HCT116 (cell line): Measurements from ENCODE around the gene SLC2A13. TPM values are rescaled to one million over a fixed set of nuclear protein-coding genes. Genes with fewer than 3 reads are reported as not detected.

ENCODE experiments used
- ATAC-seq: fragments of 200-7000 bp; cut with Tn5 transposase; 2 replicates; pipeline ENCODE4 v1.9.1; 2020; ENCODE audit warnings: mild to moderate bottlenecking, moderate library complexity
- BruUV-seq: library from RNA; stranded (reverse); fragments of 400-500 nt; replicated peaks from 2 replicates; lab custom pipeline; 2021; lab: Mats Ljungman, UMichigan
- CTCF ChIA-PET: fragments of 300-600 bp; sonication (Branson Sonifier 250); formaldehyde crosslinking; loops from one replicate; lab custom pipeline; 2021; ENCODE audit warnings: antibody characterized with exemption; lab: Charles Lee
- POLR2A ChIA-PET: fragments of 300-600, 350-600 bp; sonication (Branson Sonifier 250); formaldehyde crosslinking; loops from one replicate; lab custom pipeline; 2021; ENCODE audit warnings: antibody characterized with exemption; lab: Charles Lee
- RAD21 ChIA-PET, 2 experiments: fragments of 300-600 bp; sonication (Branson Sonifier 250); formaldehyde crosslinking; loops; one replicate each; lab custom pipeline; 2023; ENCODE audit warnings: low total read pairs in 2 of 2; ENCODE audit not compliant: uncharacterized antibody in 2 of 2, unreplicated experiment in 2 of 2, low non-redundant PET in 1 of 2; lab: Charles Lee
- DNase-seq: peaks from one replicate; pipeline ENCODE4 v3.0.0-alpha.2; 2010; ENCODE audit warnings: low read depth, low spot score
- H2AFZ ChIP-seq: fragments of 200-600 bp; shearing (Covaris generic), sonication (generic); 2 replicates; pipeline ENCODE4 v1.6.1; 2017; ENCODE audit warnings: low read depth, mixed run types, mixed read lengths, antibody characterized with exemption, low read length; ENCODE audit not compliant: poor library complexity, severe bottlenecking
- H3K27ac ChIP-seq: 2 replicates; pipeline ENCODE4 v1.5.1; 2012; ENCODE audit warnings: low read depth, low read length
- H3K27me3 ChIP-seq: fragments of 200-600 bp; sonication (generic); 2 replicates; pipeline ENCODE4 v1.6.1; 2016; ENCODE audit warnings: mixed run types, low read length, mixed read lengths; ENCODE audit not compliant: insufficient read depth
- H3K36me3 ChIP-seq, 2 experiments: fragments of 200-500 bp in 1 of 2; fragments of 200-600 bp in 1 of 2; sonication (Bioruptor generic) in 1 of 2; sonication (generic) in 1 of 2; 2 replicates each; pipeline versions ENCODE4 v1.5.1 to v1.6.1; 2014 to 2016; ENCODE audit warnings: low read length in 2 of 2, inconsistent platforms in 1 of 2, mixed read lengths in 1 of 2, mixed run types in 1 of 2; ENCODE audit not compliant: insufficient read depth in 2 of 2, control insufficient read depth in 1 of 2
- H3K4me1 ChIP-seq, 2 experiments: fragments of 200-600 bp in 1 of 2; sonication (generic) in 1 of 2; 2 replicates each; pipeline versions ENCODE4 v1.5.1 to v1.6.1; 2012 to 2017; ENCODE audit warnings: low read length in 2 of 2, inconsistent platforms in 1 of 2, mild to moderate bottlenecking in 1 of 2, mixed read lengths in 1 of 2, mixed run types in 1 of 2, moderate library complexity in 1 of 2; ENCODE audit not compliant: insufficient read depth in 2 of 2, control insufficient read depth in 1 of 2
- H3K4me2 ChIP-seq: fragments of 200-600 bp; sonication (generic); 2 replicates; pipeline ENCODE4 v1.6.1; 2017; ENCODE audit warnings: mixed run types, low read length, mixed read lengths
- H3K4me3 ChIP-seq, 2 experiments: fragments of 200-600 bp in 1 of 2; sonication (generic) in 1 of 2; replicated peaks in 1 of 2; 2 replicates each; pipeline ENCODE4 v1.5.1; 2011 to 2016; ENCODE audit warnings: low read length in 2 of 2, control low read depth in 1 of 2, low read depth in 1 of 2, mild to moderate bottlenecking in 1 of 2, mixed read lengths in 1 of 2, mixed run types in 1 of 2
- H3K79me2 ChIP-seq: fragments of 200-600 bp; sonication (generic); 2 replicates; pipeline ENCODE4 v1.6.1; 2017; ENCODE audit warnings: mild to moderate bottlenecking, mixed run types, low read length, moderate library complexity, mixed read lengths; ENCODE audit not compliant: insufficient read depth
- H3K9ac ChIP-seq: fragments of 200-600 bp; sonication (generic); 2 replicates; pipeline ENCODE4 v1.6.1; 2016; ENCODE audit warnings: low read length, mixed read lengths
- H3K9me2 ChIP-seq: fragments of 200-600 bp; sonication (generic), shearing (Covaris generic); 2 replicates; pipeline ENCODE4 v1.6.1; 2017; ENCODE audit warnings: mixed run types, mild to moderate bottlenecking, moderate library complexity; ENCODE audit not compliant: insufficient read depth
- H3K9me3 ChIP-seq, 2 experiments: fragments of 200-500 bp in 1 of 2; fragments of 200-600 bp in 1 of 2; sonication (Bioruptor generic) in 1 of 2; sonication (generic) in 1 of 2; 2 replicates each; pipeline ENCODE4 v1.6.1; 2014 to 2017; ENCODE audit warnings: low read length in 2 of 2, mixed read lengths in 2 of 2, inconsistent platforms in 1 of 2, low read depth in 1 of 2, mild to moderate bottlenecking in 1 of 2, mixed run types in 1 of 2, moderate library complexity in 1 of 2; ENCODE audit not compliant: control insufficient read depth in 1 of 2, insufficient read depth in 1 of 2
- H4K20me1 ChIP-seq: fragments of 200-600 bp; sonication (generic), shearing (Covaris generic); 2 replicates; pipeline ENCODE4 v1.6.1; 2017; ENCODE audit warnings: mixed run types, mild to moderate bottlenecking, moderate library complexity; ENCODE audit not compliant: insufficient read depth
- CEBPB ChIP-seq: IDR thresholded peaks from 2 replicates; pipeline ENCODE4 v1.6.1; 2012; ENCODE audit warnings: low read depth
- EGR1 ChIP-seq: IDR thresholded peaks from 2 replicates; pipeline ENCODE4 v1.6.1; 2012; ENCODE audit warnings: low read depth
- EZH2 ChIP-seq: fragments of 200-600 bp; sonication (generic); IDR thresholded peaks from 2 replicates; pipeline ENCODE4 v1.6.1; 2017; ENCODE audit warnings: antibody characterized with exemption, mixed run types
- EZH2phosphoT487 ChIP-seq: fragments of 200-600 bp; IDR thresholded peaks from 2 replicates; pipeline ENCODE4 v1.6.1; 2018; ENCODE audit warnings: antibody characterized with exemption, borderline replicate concordance
- FOSL1 ChIP-seq: IDR thresholded peaks from 2 replicates; pipeline ENCODE4 v1.6.1; 2012; ENCODE audit warnings: low read depth
- POLR2A ChIP-seq: IDR thresholded peaks from 2 replicates; pipeline ENCODE4 v1.7.0; 2011; ENCODE audit warnings: borderline replicate concordance; ENCODE audit not compliant: insufficient read depth, insufficient read length; ENCODE audit errors: extremely low read depth
- POLR2AphosphoS5 ChIP-seq: IDR thresholded peaks from 2 replicates; pipeline ENCODE4 v1.6.1; 2011; ENCODE audit warnings: mild to moderate bottlenecking, low read depth, low read length, moderate library complexity
- RAD21 ChIP-seq: IDR thresholded peaks from 2 replicates; pipeline ENCODE4 v1.6.1; 2012; ENCODE audit warnings: low read depth, mild to moderate bottlenecking
- SIN3A ChIP-seq: IDR thresholded peaks from 2 replicates; pipeline ENCODE4 v1.6.1; 2012; ENCODE audit warnings: low read depth
- SP1 ChIP-seq: IDR thresholded peaks from 2 replicates; pipeline ENCODE4 v1.6.1; 2012; ENCODE audit warnings: low read depth
- SRF ChIP-seq: IDR thresholded peaks from 2 replicates; pipeline ENCODE4 v1.6.1; 2012; ENCODE audit warnings: low read depth
- YY1 ChIP-seq: IDR thresholded peaks from 2 replicates; pipeline ENCODE4 v1.6.1; 2011; ENCODE audit warnings: low read length, low read depth, moderate library complexity, mild to moderate bottlenecking; ENCODE audit not compliant: insufficient replicate concordance; ENCODE audit errors: extremely low read depth
- ZFX ChIP-seq: fragments of 450-650 bp; IDR thresholded peaks from 2 replicates; pipeline ENCODE4 v1.6.1; 2017
- ZNF274 ChIP-seq: fragments of 200-500 bp; sonication (Bioruptor generic); IDR thresholded peaks from 2 replicates; pipeline ENCODE4 v1.6.1; 2014; ENCODE audit warnings: mild to moderate bottlenecking, low read depth, low read length, inconsistent platforms
- intact Hi-C: fragments of 100-400 bp; cut with micrococcal nuclease; formaldehyde crosslinking; loops from 2 replicates; pipeline ENCODE4 v1.10.0; 2022
- total RNA-seq: library from RNA; stranded (reverse); gene quantifications from one replicate; pipeline ENCODE4 v1.2.1, GENCODE V29; 2021; ENCODE audit not compliant: unreplicated experiment
- TF ChIP-seq, protein P1 (sequence below): IDR thresholded peaks from 2 replicates; pipeline ENCODE4 v1.6.1; 2012
- TF ChIP-seq, protein P2 (sequence below), 3 experiments: fragments of 200-600 bp in 1 of 3; sonication (generic) in 1 of 3; IDR thresholded peaks in 2 of 3; conservative IDR thresholded peaks in 1 of 3; 2 replicates each; pipeline ENCODE4 v1.5.1; 2012 to 2017; ENCODE audit warnings: low read depth in 2 of 3, low read length in 2 of 3, antibody characterized with exemption in 1 of 3, borderline replicate concordance in 1 of 3, control low read depth in 1 of 3, mild to moderate bottlenecking in 1 of 3, mixed read lengths in 1 of 3, mixed run types in 1 of 3, moderate library complexity in 1 of 3; ENCODE audit not compliant: insufficient read depth in 1 of 3
- TF ChIP-seq, protein P3 (sequence below): IDR thresholded peaks from 2 replicates; pipeline ENCODE4 v1.6.1; 2012
- TF ChIP-seq, protein P4 (sequence below): IDR thresholded peaks from 2 replicates; pipeline ENCODE4 v1.6.1; 2011; ENCODE audit warnings: mild to moderate bottlenecking, low read length, moderate library complexity; ENCODE audit not compliant: insufficient replicate concordance; ENCODE audit errors: extremely low read depth

Gene SLC2A13
- total RNA-seq, 1 experiment from 2014 or later: 6.8 TPM

DNA sequence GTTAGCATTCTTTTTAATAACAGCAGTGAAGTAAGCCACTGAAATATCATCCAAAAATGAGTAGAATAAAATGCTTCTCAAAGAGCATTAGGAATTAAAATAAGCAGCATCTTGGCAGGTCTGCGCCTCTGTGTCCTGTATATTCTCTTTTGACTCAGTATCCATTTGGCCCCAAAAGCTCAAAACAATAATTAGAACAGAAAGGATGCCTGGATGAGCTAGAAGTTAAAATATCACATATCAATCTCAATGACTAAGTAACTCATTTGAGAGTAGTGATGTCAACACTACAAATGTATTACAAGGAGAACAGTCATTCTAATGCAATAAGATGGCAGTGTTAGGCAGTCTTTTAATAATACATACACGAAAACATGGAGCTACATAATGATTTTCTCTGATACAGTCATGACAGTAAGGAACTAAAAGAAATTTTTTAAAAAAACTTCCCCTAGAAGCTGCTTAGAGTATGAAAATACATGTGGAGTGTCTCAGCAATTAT, 325.4 kb downstream of the SLC2A13 start:
- CTCF ChIA-PET: no interaction called here
- H3K36me3 ChIP-seq: no peaks in the 10 kb centered on the region
- H3K9me3 ChIP-seq: no peaks in the 10 kb centered on the region
- H3K4me2 ChIP-seq: no peak overlapping the region
- POLR2A ChIA-PET: no interaction called here
- intact Hi-C loops: loop anchor here (10.0 kb wide), 1 partner anchor 56 kb away; no protein-coding TSS in a partner anchor
- no peak overlapping the region for H3K27ac ChIP-seq
- no peak overlapping the region for H3K4me3 ChIP-seq
- no peak overlapping the region for H2AFZ ChIP-seq
- ATAC-seq (no peak), DNase-seq (no peak)
- TF ChIP-seq, protein P1, sequence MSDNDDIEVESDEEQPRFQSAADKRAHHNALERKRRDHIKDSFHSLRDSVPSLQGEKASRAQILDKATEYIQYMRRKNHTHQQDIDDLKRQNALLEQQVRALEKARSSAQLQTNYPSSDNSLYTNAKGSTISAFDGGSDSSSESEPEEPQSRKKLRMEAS: no peak
- TF ChIP-seq ZFX (no peak), FOSL1 (no peak), POLR2AphosphoS5 (no peak), CEBPB (no peak), SRF (no peak), SP1 (no peak), POLR2A (no peak), ZNF274 (no peak), RAD21 (no peak), EZH2 (no peak), SIN3A (no peak), YY1 (no peak), EZH2phosphoT487 (no peak), EGR1 (no peak)
- TF ChIP-seq, protein P2, sequence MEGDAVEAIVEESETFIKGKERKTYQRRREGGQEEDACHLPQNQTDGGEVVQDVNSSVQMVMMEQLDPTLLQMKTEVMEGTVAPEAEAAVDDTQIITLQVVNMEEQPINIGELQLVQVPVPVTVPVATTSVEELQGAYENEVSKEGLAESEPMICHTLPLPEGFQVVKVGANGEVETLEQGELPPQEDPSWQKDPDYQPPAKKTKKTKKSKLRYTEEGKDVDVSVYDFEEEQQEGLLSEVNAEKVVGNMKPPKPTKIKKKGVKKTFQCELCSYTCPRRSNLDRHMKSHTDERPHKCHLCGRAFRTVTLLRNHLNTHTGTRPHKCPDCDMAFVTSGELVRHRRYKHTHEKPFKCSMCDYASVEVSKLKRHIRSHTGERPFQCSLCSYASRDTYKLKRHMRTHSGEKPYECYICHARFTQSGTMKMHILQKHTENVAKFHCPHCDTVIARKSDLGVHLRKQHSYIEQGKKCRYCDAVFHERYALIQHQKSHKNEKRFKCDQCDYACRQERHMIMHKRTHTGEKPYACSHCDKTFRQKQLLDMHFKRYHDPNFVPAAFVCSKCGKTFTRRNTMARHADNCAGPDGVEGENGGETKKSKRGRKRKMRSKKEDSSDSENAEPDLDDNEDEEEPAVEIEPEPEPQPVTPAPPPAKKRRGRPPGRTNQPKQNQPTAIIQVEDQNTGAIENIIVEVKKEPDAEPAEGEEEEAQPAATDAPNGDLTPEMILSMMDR (IDR thresholded peaks at IDR 0.05 in 2 of 3, conservative IDR thresholded peaks at IDR 0.05 in 1 of 3; ENCODE audit: borderline replicate concordance in 1 of 3, insufficient read depth in 1 of 3, low read depth in 2 of 3, low read length in 2 of 3): no peak
- TF ChIP-seq, protein P3, sequence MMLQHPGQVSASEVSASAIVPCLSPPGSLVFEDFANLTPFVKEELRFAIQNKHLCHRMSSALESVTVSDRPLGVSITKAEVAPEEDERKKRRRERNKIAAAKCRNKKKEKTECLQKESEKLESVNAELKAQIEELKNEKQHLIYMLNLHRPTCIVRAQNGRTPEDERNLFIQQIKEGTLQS: no peak
- TF ChIP-seq, protein P4, sequence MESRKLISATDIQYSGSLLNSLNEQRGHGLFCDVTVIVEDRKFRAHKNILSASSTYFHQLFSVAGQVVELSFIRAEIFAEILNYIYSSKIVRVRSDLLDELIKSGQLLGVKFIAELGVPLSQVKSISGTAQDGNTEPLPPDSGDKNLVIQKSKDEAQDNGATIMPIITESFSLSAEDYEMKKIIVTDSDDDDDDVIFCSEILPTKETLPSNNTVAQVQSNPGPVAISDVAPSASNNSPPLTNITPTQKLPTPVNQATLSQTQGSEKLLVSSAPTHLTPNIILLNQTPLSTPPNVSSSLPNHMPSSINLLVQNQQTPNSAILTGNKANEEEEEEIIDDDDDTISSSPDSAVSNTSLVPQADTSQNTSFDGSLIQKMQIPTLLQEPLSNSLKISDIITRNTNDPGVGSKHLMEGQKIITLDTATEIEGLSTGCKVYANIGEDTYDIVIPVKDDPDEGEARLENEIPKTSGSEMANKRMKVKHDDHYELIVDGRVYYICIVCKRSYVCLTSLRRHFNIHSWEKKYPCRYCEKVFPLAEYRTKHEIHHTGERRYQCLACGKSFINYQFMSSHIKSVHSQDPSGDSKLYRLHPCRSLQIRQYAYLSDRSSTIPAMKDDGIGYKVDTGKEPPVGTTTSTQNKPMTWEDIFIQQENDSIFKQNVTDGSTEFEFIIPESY: no peak
- no peaks in the 10 kb centered on the region for H3K4me1 ChIP-seq
- no peaks in the 10 kb centered on the region for H3K9me2 ChIP-seq
- RAD21 ChIA-PET: no interaction called here
- H3K27me3 ChIP-seq: no peaks in the 10 kb centered on the region
- H3K9ac ChIP-seq: no peak overlapping the region
- no peaks in the 10 kb centered on the region; the same call in 1 of the 2 replicates for H4K20me1 ChIP-seq
- H3K79me2 ChIP-seq: no peaks in the 10 kb centered on the region
- BruUV-seq: no TSS peak
